ACC112 (cell line): ENCODE results near the gene CDRT4.

Experiments used
- H2AFZ ChIP-seq: fragments of 200-600 bp; sonication (generic); one replicate; pipeline ENCODE4 v1.6.0; 2017; ENCODE audit warnings: antibody characterized with exemption, low read length; ENCODE audit not compliant: unreplicated experiment
- H3K27ac ChIP-seq: fragments of 200-600 bp; sonication (generic); 2 replicates; pipeline ENCODE4 v1.5.1; 2014; ENCODE audit warnings: low read depth, mild to moderate bottlenecking, antibody characterized with exemption, low read length, moderate library complexity
- H3K27me3 ChIP-seq: fragments of 200-600 bp; sonication (generic); 2 replicates; pipeline ENCODE4 v1.6.1; 2014; ENCODE audit warnings: mild to moderate bottlenecking, antibody characterized with exemption, low read length, moderate library complexity, mixed read lengths; ENCODE audit not compliant: insufficient read depth
- H3K36me3 ChIP-seq: fragments of 200-600 bp; sonication (generic); 2 replicates; pipeline ENCODE4 v1.6.1; 2016; ENCODE audit warnings: mild to moderate bottlenecking, antibody characterized with exemption, low read length, moderate library complexity, mixed read lengths; ENCODE audit not compliant: insufficient read depth
- H3K4me1 ChIP-seq: fragments of 200-600 bp; sonication (generic); one replicate; pipeline ENCODE4 v1.6.1; 2016; ENCODE audit warnings: low read length, mixed read lengths; ENCODE audit not compliant: insufficient read depth, unreplicated experiment, control insufficient read depth
- H3K4me3 ChIP-seq: fragments of 200-600 bp; sonication (generic); 2 replicates; pipeline ENCODE4 v1.5.1; 2014; ENCODE audit warnings: mild to moderate bottlenecking, low read depth, low read length
- H3K79me2 ChIP-seq: fragments of 200-600 bp; sonication (generic); one replicate; pipeline ENCODE4 v1.6.0; 2016; ENCODE audit warnings: low read length; ENCODE audit not compliant: control insufficient read depth, unreplicated experiment, insufficient read depth

Gene CDRT4

DNA sequence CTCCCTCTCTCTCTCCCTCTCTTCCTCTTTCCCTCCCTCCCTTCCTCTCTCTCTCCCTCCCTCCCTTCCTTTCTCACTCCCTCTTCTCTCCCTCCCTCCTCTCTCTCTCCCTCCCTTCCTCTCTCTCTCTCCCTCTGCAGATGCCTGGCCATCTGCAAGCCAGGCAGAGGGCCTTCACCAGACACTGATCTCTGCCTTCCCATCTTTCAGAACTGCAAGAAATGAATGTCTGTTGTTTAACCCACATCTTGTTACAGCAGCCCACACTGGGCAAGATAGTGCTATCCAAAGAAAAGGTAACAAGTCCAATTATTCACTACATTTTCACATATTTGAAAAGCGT is 26.2 kb upstream of the CDRT4 start:
- H3K27ac ChIP-seq = no peak overlapping the region
- H3K79me2 ChIP-seq = no peaks in the 10 kb centered on the region
- no peak overlapping the region for H2AFZ ChIP-seq
- H3K4me3 ChIP-seq = no peak overlapping the region
- peaks cover 8% of the 10 kb centered on the region; the same call in 1 of the 2 replicates for H3K36me3 ChIP-seq
- no peaks in the 10 kb centered on the region for H3K27me3 ChIP-seq
- H3K4me1 ChIP-seq = peaks cover 15% of the 10 kb centered on the region

- H3K27me3 ChIP-seq = no peaks in the 10 kb centered on the region
- no peak overlapping the region for H3K27ac ChIP-seq
- H3K4me3 ChIP-seq = no peak overlapping the region
Observed at GRCh38 chr17:15492791-15493692, 25.6 kb upstream of the CDRT4 start.

GRCh38 chr17:15492186-15492585 is 24.8 kb upstream of the CDRT4 start:
- no peak overlapping the region for H3K27ac ChIP-seq

More at GRCh38 chr17:15492791-15493692, 25.6 kb upstream of the CDRT4 start:
- Histone ChIP-seq H3K4me1 (peaks cover 15% of the 10 kb centered on the region), H2AFZ (no peak overlapping the region), H3K36me3 (peaks cover 8% of the 10 kb centered on the region; the same call in 1 of the 2 replicates), H3K79me2 (no peaks in the 10 kb centered on the region)

GRCh38 chr17:15490634-15491261 is 23.3 kb upstream of the CDRT4 start:
- H3K79me2 ChIP-seq = no peaks in the 10 kb centered on the region
- H3K27me3 ChIP-seq = no peaks in the 10 kb centered on the region
- H3K27ac ChIP-seq = peak overlapping the region; percentile 84
- H3K4me3 ChIP-seq = no peak overlapping the region; the same call in 1 of the 2 replicates
- peak overlapping the region; percentile 29 for H2AFZ ChIP-seq
- H3K4me1 ChIP-seq = peaks cover 15% of the 10 kb centered on the region
- 0 out of 2 replicates have a peak, but pooled peaks cover 5% of the 10 kb centered on the region for H3K36me3 ChIP-seq

More at GRCh38 chr17:15492186-15492585, 24.8 kb upstream of the CDRT4 start:
- peaks cover 12% of the 10 kb centered on the region; the same call in 1 of the 2 replicates for H3K36me3 ChIP-seq
- no peak overlapping the region for H2AFZ ChIP-seq
- no peaks in the 10 kb centered on the region for H3K27me3 ChIP-seq
- H3K79me2 ChIP-seq = no peaks in the 10 kb centered on the region
- H3K4me3 ChIP-seq = no peak overlapping the region
- peaks cover 15% of the 10 kb centered on the region for H3K4me1 ChIP-seq

- Histone ChIP-seq H2AFZ (no peak overlapping the region), H3K27ac (no peak overlapping the region), H3K79me2 (no peaks in the 10 kb centered on the region), H3K27me3 (no peaks in the 10 kb centered on the region), H3K4me3 (no peak overlapping the region), H3K36me3 (0 out of 2 replicates have a peak, but pooled peaks cover 5% of the 10 kb centered on the region), H3K4me1 (peaks cover 15% of the 10 kb centered on the region)
Observed at GRCh38 chr17:15488557-15488956, 21.1 kb upstream of the CDRT4 start.

DNA sequence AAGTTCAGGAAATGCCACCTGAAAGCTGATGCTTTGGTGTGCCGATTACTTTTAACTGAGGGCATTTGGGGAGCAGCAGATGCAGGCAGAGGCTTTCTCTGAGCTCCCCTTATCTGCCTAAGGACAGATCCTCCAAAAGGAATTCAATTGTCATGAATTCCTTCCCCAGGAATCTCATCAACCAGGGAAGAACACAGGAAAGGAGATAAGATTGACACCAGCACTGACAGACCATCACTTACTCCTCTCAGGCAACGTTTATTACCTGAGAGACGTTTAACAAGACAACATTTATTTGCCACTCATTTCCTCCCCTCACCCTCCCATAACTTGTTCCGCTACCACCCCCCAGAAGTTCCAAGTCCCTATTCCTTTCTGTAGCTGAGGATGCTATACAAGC is 17.6 kb upstream of the CDRT4 start:
- Histone ChIP-seq H2AFZ (no peak overlapping the region), H3K27me3 (no peaks in the 10 kb centered on the region), H3K36me3 (0 out of 2 replicates have a peak, but pooled peaks cover 5% of the 10 kb centered on the region), H3K4me1 (peaks cover 3% of the 10 kb centered on the region), H3K27ac (no peak overlapping the region), H3K4me3 (no peak overlapping the region), H3K79me2 (no peaks in the 10 kb centered on the region)

GRCh38 chr17:15483431-15483830 is 16.0 kb upstream of the CDRT4 start:
- Histone ChIP-seq H2AFZ (no peak overlapping the region), H3K27me3 (no peaks in the 10 kb centered on the region), H3K79me2 (no peaks in the 10 kb centered on the region), H3K4me3 (no peak overlapping the region), H3K27ac (no peak overlapping the region), H3K4me1 (peaks cover 13% of the 10 kb centered on the region), H3K36me3 (0 out of 2 replicates have a peak, but pooled peaks cover 5% of the 10 kb centered on the region)

GRCh38 chr17:15482476-15482875 is 15.1 kb upstream of the CDRT4 start:
- peaks cover 13% of the 10 kb centered on the region for H3K4me1 ChIP-seq
- no peaks in the 10 kb centered on the region for H3K27me3 ChIP-seq
- H3K27ac ChIP-seq = no peak overlapping the region
- no peak overlapping the region for H3K4me3 ChIP-seq
- H2AFZ ChIP-seq = no peak overlapping the region
- H3K36me3 ChIP-seq = 0 out of 2 replicates have a peak, but pooled peaks cover 2% of the 10 kb centered on the region
- no peaks in the 10 kb centered on the region for H3K79me2 ChIP-seq

GRCh38 chr17:15481481-15481880 is 14.1 kb upstream of the CDRT4 start:
- no peaks in the 10 kb centered on the region for H3K79me2 ChIP-seq
- H2AFZ ChIP-seq = no peak overlapping the region
- no peaks in the 10 kb centered on the region for H3K36me3 ChIP-seq
- H3K27ac ChIP-seq = no peak overlapping the region
- no peak overlapping the region for H3K4me3 ChIP-seq
- H3K27me3 ChIP-seq = no peaks in the 10 kb centered on the region
- H3K4me1 ChIP-seq = peaks cover 13% of the 10 kb centered on the region

DNA sequence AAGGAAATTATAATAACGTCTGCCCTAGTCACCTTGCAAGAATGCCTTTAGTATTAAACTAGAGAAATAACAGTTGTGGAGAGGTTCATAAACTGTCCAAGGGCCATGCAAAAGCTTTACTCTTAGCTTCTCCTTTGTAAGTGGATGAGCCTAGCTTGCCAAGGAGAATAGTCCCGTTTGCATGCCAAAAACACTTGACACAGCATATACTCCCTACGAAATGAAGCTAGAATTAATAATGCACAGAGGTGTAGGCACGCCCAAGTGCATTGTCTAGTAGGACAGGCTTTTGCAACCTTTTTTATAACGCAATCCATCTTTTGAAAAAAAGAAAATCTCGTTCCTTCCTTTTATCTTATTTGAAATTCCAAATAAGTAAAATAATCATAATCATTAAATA is 12.8 kb upstream of the CDRT4 start:
- H3K27ac ChIP-seq = no peak overlapping the region
- H2AFZ ChIP-seq = no peak overlapping the region
- no peaks in the 10 kb centered on the region for H3K36me3 ChIP-seq
- peaks cover 23% of the 10 kb centered on the region for H3K4me1 ChIP-seq
- no peak overlapping the region for H3K4me3 ChIP-seq
- no peaks in the 10 kb centered on the region for H3K27me3 ChIP-seq
- no peaks in the 10 kb centered on the region for H3K79me2 ChIP-seq
